Measurements from ENCODE around the gene PLPP1. TPM values are rescaled to one million over a fixed set of nuclear protein-coding genes. Genes with fewer than 3 reads are reported as not detected.

Gene PLPP1
- polyA plus RNA-seq, 3 donors = 0.87 to 1.5 (median 0.98) TPM

DNA sequence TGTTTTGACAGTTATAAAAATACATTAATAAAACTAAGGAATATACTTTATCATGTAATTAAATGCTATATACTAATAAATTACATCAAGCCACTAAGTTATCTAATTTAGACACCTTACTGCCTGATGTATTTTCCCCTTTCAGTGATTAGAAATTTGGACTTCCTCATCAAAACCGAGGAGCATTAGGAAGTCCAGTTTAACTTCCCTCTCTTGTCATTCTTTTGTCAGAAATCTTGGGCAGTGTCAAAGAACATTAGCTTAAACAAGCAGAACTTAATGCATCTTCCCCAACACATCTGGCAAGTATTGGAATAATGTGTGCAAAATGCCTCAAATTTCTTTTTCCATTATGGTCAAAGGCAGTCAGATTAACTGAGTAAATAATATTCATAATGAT is 81.6 kb downstream of the PLPP1 start:
- Histone ChIP-seq H3K27me3 (ENCODE audit: control insufficient read depth in 2 of 2, insufficient read depth in 2 of 2, low read length in 2 of 2) (no peaks in the 10 kb centered on the region), H3K4me2 (replicated peaks; ENCODE audit: extremely low read depth, low read length, poor library complexity, severe bottlenecking) (no peak overlapping the region), H3K79me2 (ENCODE audit: insufficient read depth, low read length) (no peaks in the 10 kb centered on the region), H2AFZ (ENCODE audit: insufficient read depth, low read depth, low read length, poor library complexity, severe bottlenecking) (no peak overlapping the region), H3K36me3 (replicated peaks in 1 of 2; ENCODE audit: control insufficient read depth in 1 of 2, insufficient read depth in 2 of 2, low read length in 2 of 2) (no peaks in the 10 kb centered on the region), H3K4me3 (replicated peaks in 1 of 3; ENCODE audit: low read depth in 2 of 3, low read length in 3 of 3) (no peak overlapping the region), H3K27ac (ENCODE audit: low read depth in 1 of 2, low read length in 2 of 2) (no peak overlapping the region), H3K9me3 (replicated peaks in 1 of 2; ENCODE audit: control insufficient read depth in 1 of 2, insufficient read depth in 1 of 2, low read length in 2 of 2) (no peaks in the 10 kb centered on the region), H3K9ac (ENCODE audit: insufficient read depth, low read length, poor library complexity, severe bottlenecking) (no peak overlapping the region), H4K20me1 (ENCODE audit: insufficient read depth, low read length) (no peaks in the 10 kb centered on the region), H3K4me1 (ENCODE audit: control insufficient read depth in 1 of 2, insufficient read depth in 2 of 2, low read length in 2 of 2) (no peaks in the 10 kb centered on the region)
- peaks cover 2% of the 10 kb centered on the region for H3K4me1 Mint-ChIP-seq
- H3K4me3 Mint-ChIP-seq = no peak overlapping the region
- no CpG with 5 or more reads among the region's 1 CpG for WGBS (ENCODE audit: insufficient coverage)
- intact Hi-C loops (cut with micrococcal nuclease) = no loop called here
- TF ChIP-seq, protein P1, sequence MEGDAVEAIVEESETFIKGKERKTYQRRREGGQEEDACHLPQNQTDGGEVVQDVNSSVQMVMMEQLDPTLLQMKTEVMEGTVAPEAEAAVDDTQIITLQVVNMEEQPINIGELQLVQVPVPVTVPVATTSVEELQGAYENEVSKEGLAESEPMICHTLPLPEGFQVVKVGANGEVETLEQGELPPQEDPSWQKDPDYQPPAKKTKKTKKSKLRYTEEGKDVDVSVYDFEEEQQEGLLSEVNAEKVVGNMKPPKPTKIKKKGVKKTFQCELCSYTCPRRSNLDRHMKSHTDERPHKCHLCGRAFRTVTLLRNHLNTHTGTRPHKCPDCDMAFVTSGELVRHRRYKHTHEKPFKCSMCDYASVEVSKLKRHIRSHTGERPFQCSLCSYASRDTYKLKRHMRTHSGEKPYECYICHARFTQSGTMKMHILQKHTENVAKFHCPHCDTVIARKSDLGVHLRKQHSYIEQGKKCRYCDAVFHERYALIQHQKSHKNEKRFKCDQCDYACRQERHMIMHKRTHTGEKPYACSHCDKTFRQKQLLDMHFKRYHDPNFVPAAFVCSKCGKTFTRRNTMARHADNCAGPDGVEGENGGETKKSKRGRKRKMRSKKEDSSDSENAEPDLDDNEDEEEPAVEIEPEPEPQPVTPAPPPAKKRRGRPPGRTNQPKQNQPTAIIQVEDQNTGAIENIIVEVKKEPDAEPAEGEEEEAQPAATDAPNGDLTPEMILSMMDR (IDR thresholded peaks at IDR 0.05) = no peak
- peak overlapping the region in 1 of 7 donors; percentile 19 for H3K27ac Mint-ChIP-seq
- H3K9me3 Mint-ChIP-seq = peaks cover 0 to 4% (median 0%) of the 10 kb centered on the region in 7 donors
- no peak for DNase-seq
- H3K27me3 Mint-ChIP-seq (ENCODE audit: low read depth in 3 of 3) = peaks cover 0 to 3% (median 2%) of the 10 kb centered on the region in 3 donors
- H3K36me3 Mint-ChIP-seq = no peaks in the 10 kb centered on the region

DNA sequence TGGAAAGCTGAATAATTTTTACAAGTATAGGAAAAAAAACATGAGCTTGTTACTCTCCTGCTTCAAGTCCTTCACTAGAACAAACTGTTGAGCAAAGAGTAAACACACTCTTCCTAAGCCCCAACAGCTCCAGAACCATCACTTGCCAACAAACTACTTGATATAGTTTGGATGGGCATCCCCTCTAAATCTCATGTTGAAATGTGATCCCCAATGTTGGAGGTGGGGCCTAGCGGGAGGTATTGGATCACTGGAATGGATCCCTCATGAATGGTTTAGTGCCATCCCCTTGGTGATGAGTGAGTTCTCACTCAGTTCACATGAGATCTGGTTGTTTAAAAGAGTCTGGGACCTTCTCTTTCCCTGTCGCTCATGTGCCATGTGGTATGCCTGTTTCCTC is 82.8 kb downstream of the PLPP1 start:
- Mint-ChIP-seq H3K4me3 (no peak overlapping the region), H3K27me3 (ENCODE audit: low read depth in 3 of 3) (peaks cover 0 to 3% (median 2%) of the 10 kb centered on the region in 3 donors), H3K9me3 (peaks cover 0 to 4% (median 0%) of the 10 kb centered on the region in 7 donors), H3K36me3 (no peaks in the 10 kb centered on the region), H3K4me1 (peaks cover 2% of the 10 kb centered on the region), H3K27ac (no peak overlapping the region)
- no peaks in the 10 kb centered on the region for H3K36me3 ChIP-seq (replicated peaks in 1 of 2; ENCODE audit: control insufficient read depth in 1 of 2, insufficient read depth in 2 of 2, low read length in 2 of 2)
- H3K79me2 ChIP-seq (ENCODE audit: insufficient read depth, low read length) = no peaks in the 10 kb centered on the region
- no peak overlapping the region for H2AFZ ChIP-seq (ENCODE audit: insufficient read depth, low read depth, low read length, poor library complexity, severe bottlenecking)
- H3K4me2 ChIP-seq (replicated peaks; ENCODE audit: extremely low read depth, low read length, poor library complexity, severe bottlenecking) = no peak overlapping the region
- H3K4me3 ChIP-seq (replicated peaks in 1 of 3; ENCODE audit: low read depth in 2 of 3, low read length in 3 of 3) = no peak overlapping the region
- no peaks in the 10 kb centered on the region for H3K9me3 ChIP-seq (replicated peaks in 1 of 2; ENCODE audit: control insufficient read depth in 1 of 2, insufficient read depth in 1 of 2, low read length in 2 of 2)
- DNase-seq = no peak
- H3K27ac ChIP-seq (ENCODE audit: low read depth in 1 of 2, low read length in 2 of 2) = no peak overlapping the region
- TF ChIP-seq, protein P1 (IDR thresholded peaks at IDR 0.05) = no peak
- no peaks in the 10 kb centered on the region for H3K4me1 ChIP-seq (ENCODE audit: control insufficient read depth in 1 of 2, insufficient read depth in 2 of 2, low read length in 2 of 2)
- no peak overlapping the region for H3K9ac ChIP-seq (ENCODE audit: insufficient read depth, low read length, poor library complexity, severe bottlenecking)
- intact Hi-C loops (cut with micrococcal nuclease) = no loop called here
- H4K20me1 ChIP-seq (ENCODE audit: insufficient read depth, low read length) = no peaks in the 10 kb centered on the region
- WGBS (ENCODE audit: insufficient coverage) = no CpG with 5 or more reads among the region's 2 CpGs
- H3K27me3 ChIP-seq (ENCODE audit: control insufficient read depth in 2 of 2, insufficient read depth in 2 of 2, low read length in 2 of 2) = no peaks in the 10 kb centered on the region
